SK-N-DZ (cell line): Measurements from ENCODE around the gene PYGB.

Source experiments
- DNase-seq: peaks from one replicate; pipeline ENCODE4 v3.0.0-alpha.2; 2015; ENCODE audit warnings: low spot score

PYGB gene

GRCh38 chr20:25280574-25281535, 33.0 kb downstream of the PYGB start:
- no peak for DNase-seq

- no peak for DNase-seq
Observed at GRCh38 chr20:25281541-25281991, 33.7 kb downstream of the PYGB start.

- DNase-seq = no peak
Observed at GRCh38 chr20:25282034-25282781, 34.3 kb downstream of the PYGB start.

GRCh38 chr20:25282796-25283195, 34.9 kb downstream of the PYGB start:
- no peak for DNase-seq

GRCh38 chr20:25283221-25283951, 35.5 kb downstream of the PYGB start:
- DNase-seq = no peak

GRCh38 chr20:25284131-25284601, 36.3 kb downstream of the PYGB start:
- DNase-seq = no peak

GRCh38 chr20:25285091-25285647, 37.3 kb downstream of the PYGB start:
- no peak for DNase-seq

GRCh38 chr20:25285856-25286798, 38.2 kb downstream of the PYGB start:
- no peak for DNase-seq

GRCh38 chr20:25286917-25287316, 39.0 kb downstream of the PYGB start:
- no peak for DNase-seq

- no peak for DNase-seq
Observed at GRCh38 chr20:25287631-25288290, 39.9 kb downstream of the PYGB start.

- DNase-seq = no peak
Observed at GRCh38 chr20:25288291-25289181, 40.7 kb downstream of the PYGB start.

GRCh38 chr20:25289886-25290597, 42.2 kb downstream of the PYGB start:
- no peak for DNase-seq

- DNase-seq = no peak
Observed at GRCh38 chr20:25290646-25291431, 43.0 kb downstream of the PYGB start.

GRCh38 chr20:25291432-25292133, 43.7 kb downstream of the PYGB start:
- no peak for DNase-seq

- no peak for DNase-seq
Observed at GRCh38 chr20:25292176-25292891, 44.4 kb downstream of the PYGB start.

- DNase-seq = no peak
Observed at GRCh38 chr20:25293507-25293906, 45.6 kb downstream of the PYGB start.
